Activated naive CD8-positive, alpha-beta T cell treated with anti-CD3 and anti-CD28 coated beads, Interleukin-2, amount 50 U/mL, for 24 hours (primary cell): ENCODE measurements around the gene NRROS.
"Not testable (repeated sequence)": the region's sequence is repeated elsewhere in the genome, so short reads cannot be mapped to it uniquely, and the experiment has no call there.

ENCODE experiments used
- ATAC-seq: fragments of 150-1000 bp; cut with Tn5 transposase; one replicate; pipeline ENCODE4 v1.10.0; 2021
- DNase-seq: peaks from one replicate; pipeline ENCODE4 v3.0.0; 2021
- H3K27ac Mint-ChIP-seq: one replicate; pipeline ENCODE4 v1.8.0; 2021; ENCODE audit warnings: mild to moderate bottlenecking, mixed read lengths
- H3K27me3 Mint-ChIP-seq: one replicate; pipeline ENCODE4 v1.8.0; 2021; ENCODE audit warnings: mixed read lengths
- H3K36me3 Mint-ChIP-seq: one replicate; pipeline ENCODE4 v1.8.0; 2021; ENCODE audit warnings: low read depth, mixed read lengths
- H3K4me1 Mint-ChIP-seq: one replicate; pipeline ENCODE4 v1.8.0; 2021; ENCODE audit warnings: mixed read lengths
- H3K4me3 Mint-ChIP-seq: one replicate; pipeline ENCODE4 v1.8.0; 2021; ENCODE audit warnings: mild to moderate bottlenecking, moderate library complexity, mixed read lengths
- H3K9me3 Mint-ChIP-seq: one replicate; pipeline ENCODE4 v1.8.0; 2021; ENCODE audit warnings: mixed read lengths

The NRROS gene

GRCh38 chr3:196617256-196617655 lies 22.2 kb upstream of the NRROS start:
- no peak for ATAC-seq
- no peak for DNase-seq
- H3K9me3 Mint-ChIP-seq, result no peaks in the 10 kb centered on the region
- no peaks in the 10 kb centered on the region for H3K27me3 Mint-ChIP-seq
- no peaks in the 10 kb centered on the region for H3K36me3 Mint-ChIP-seq
- H3K4me3 Mint-ChIP-seq, result no peak overlapping the region
- peaks cover 25% of the 10 kb centered on the region for H3K4me1 Mint-ChIP-seq
- H3K27ac Mint-ChIP-seq, result no peak overlapping the region

- Mint-ChIP-seq H3K36me3 (no peaks in the 10 kb centered on the region), H3K27ac (no peak overlapping the region), H3K4me3 (no peak overlapping the region), H3K9me3 (no peaks in the 10 kb centered on the region), H3K27me3 (no peaks in the 10 kb centered on the region), H3K4me1 (peaks cover 28% of the 10 kb centered on the region)
- ATAC-seq, result no peak
- DNase-seq, result no peak
These were observed 20.3 kb upstream of the NRROS start for GRCh38 chr3:196619223-196619622.

DNA sequence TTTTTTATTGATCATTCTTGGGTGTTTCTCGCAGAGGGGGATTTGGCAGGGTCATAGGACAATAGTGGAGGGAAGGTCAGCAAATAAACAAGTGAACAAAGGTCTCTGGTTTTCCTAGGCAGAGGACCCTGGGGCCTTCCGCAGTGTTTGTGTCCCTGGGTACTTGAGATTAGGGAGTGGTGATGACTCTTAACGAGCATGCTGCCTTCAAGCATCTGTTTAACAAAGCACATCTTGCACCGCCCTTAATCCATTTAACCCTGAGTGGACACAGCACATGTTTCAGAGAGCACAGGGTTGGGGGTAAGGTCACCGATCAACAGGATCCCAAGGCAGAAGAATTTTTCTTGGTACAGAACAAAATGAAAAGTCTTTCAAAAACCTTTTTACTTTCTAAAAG lies 19.9 kb upstream of the NRROS start:
- not testable (repeated sequence) for H3K9me3 Mint-ChIP-seq, H3K36me3 Mint-ChIP-seq, DNase-seq, H3K4me3 Mint-ChIP-seq, ATAC-seq, H3K27me3 Mint-ChIP-seq
- H3K27ac Mint-ChIP-seq, result peak overlapping the region; percentile 13
- H3K4me1 Mint-ChIP-seq, result peaks cover 32% of the 10 kb centered on the region

GRCh38 chr3:196620161-196620604 lies 19.3 kb upstream of the NRROS start:
- DNase-seq, result no peak
- Mint-ChIP-seq H3K36me3 (no peaks in the 10 kb centered on the region), H3K27me3 (no peaks in the 10 kb centered on the region), H3K27ac (peak overlapping the region; percentile 29), H3K4me3 (no peak overlapping the region), H3K4me1 (peaks cover 37% of the 10 kb centered on the region), H3K9me3 (no peaks in the 10 kb centered on the region)
- peak; percentile 33 for ATAC-seq

DNA sequence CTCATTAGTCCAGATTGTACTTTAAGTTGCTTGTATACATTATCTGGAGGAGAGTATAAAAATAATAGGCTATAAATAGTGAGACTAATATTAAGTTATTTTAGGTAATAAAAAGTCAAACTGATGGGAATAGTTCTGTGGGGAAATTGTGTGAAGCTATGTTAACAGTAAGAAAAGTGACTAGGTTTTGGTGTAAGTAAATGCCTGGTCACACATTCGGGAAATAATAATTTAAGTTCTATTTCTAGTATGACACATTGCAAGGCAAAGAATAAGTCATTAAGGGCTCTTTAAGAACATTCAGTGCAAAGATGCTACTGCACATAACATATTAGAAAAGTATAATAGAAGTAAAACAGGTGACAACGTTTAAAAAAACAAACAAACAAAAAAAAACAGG lies 18.8 kb upstream of the NRROS start:
- no peak for DNase-seq
- no peak overlapping the region for H3K4me3 Mint-ChIP-seq
- H3K27me3 Mint-ChIP-seq, result no peaks in the 10 kb centered on the region
- H3K9me3 Mint-ChIP-seq, result no peaks in the 10 kb centered on the region
- ATAC-seq, result no peak
- H3K4me1 Mint-ChIP-seq, result peaks cover 41% of the 10 kb centered on the region
- no peaks in the 10 kb centered on the region for H3K36me3 Mint-ChIP-seq
- H3K27ac Mint-ChIP-seq, result peak overlapping the region; percentile 29

GRCh38 chr3:196621611-196622010 lies 17.9 kb upstream of the NRROS start:
- Mint-ChIP-seq H3K36me3 (no peaks in the 10 kb centered on the region), H3K4me1 (peaks cover 46% of the 10 kb centered on the region)
- ATAC-seq, result no peak

DNA sequence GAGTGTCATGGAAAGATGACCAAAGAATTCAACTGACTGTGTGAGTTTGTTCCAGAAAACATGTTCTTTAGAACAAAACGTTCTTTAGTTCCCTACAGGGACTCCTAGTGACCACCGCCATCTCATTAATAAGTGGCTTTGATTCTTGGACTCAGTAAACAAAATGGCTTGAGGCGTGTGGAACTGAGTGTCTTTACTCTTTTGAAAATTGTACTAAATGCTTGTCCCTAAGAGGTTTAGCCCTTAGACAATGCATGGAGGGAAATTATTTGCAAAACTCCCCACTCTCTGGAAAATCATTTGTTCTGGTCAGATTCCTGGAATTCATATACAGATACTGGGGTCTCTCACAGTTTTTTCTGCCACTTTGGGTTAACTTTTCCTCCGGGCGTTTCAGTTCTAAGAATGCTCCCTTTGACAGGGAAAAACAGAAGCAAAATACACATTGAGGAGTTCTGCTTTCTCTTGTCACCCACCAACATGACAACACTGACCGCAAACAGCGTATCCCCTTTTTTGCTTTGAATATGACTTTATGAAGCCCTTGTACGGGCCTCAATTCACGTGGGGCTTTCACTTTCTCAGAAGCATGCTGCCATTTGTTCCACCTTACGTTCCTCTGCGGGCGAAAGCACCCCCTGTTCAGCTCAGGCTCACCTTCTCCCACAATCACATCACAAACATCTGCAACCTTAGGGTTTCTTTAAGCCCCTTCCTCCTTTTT lies 15.3 kb upstream of the NRROS start:
- Mint-ChIP-seq H3K27me3 (no peaks in the 10 kb centered on the region), H3K36me3 (no peaks in the 10 kb centered on the region), H3K4me1 (peaks cover 57% of the 10 kb centered on the region), H3K27ac (peak overlapping the region; percentile 87), H3K9me3 (no peaks in the 10 kb centered on the region), H3K4me3 (peak overlapping the region; percentile 68)
- DNase-seq (peak; percentile 59), ATAC-seq (peak; percentile 81)

More at GRCh38 chr3:196621611-196622010, 17.9 kb upstream of the NRROS start:
- Mint-ChIP-seq H3K9me3 (no peaks in the 10 kb centered on the region), H3K4me3 (no peak overlapping the region), H3K27me3 (no peaks in the 10 kb centered on the region), H3K27ac (no peak overlapping the region)
- DNase-seq, result no peak

- Mint-ChIP-seq H3K4me3 (peak overlapping the region; percentile 68), H3K9me3 (no peaks in the 10 kb centered on the region), H3K27ac (peak overlapping the region; percentile 87), H3K36me3 (no peaks in the 10 kb centered on the region), H3K27me3 (no peaks in the 10 kb centered on the region), H3K4me1 (peaks cover 62% of the 10 kb centered on the region)
- ATAC-seq (no peak), DNase-seq (no peak)
These were observed 14.6 kb upstream of the NRROS start for GRCh38 chr3:196624907-196625306.

DNA sequence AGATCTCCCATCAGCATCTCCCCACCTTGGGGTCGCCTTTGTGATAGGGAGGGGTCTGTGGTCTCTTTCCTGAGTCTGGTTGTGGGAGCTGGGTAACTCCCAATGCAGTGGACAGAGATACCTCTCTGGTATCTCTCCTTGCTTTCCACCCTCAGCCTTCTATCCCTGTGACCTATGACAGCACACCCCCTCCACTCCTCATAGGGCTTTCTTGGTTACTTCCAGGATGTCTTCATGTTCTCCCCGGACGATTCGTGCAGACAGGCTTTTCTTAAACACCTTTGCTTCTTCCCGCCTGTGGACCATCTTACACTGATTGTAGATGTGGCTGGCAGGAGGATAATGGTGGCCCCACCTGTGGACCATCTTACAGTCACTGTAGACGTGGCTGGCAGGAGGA lies 14.2 kb upstream of the NRROS start:
- Mint-ChIP-seq H3K27ac (peak overlapping the region; percentile 87), H3K4me1 (peaks cover 62% of the 10 kb centered on the region), H3K27me3 (no peaks in the 10 kb centered on the region), H3K36me3 (no peaks in the 10 kb centered on the region), H3K4me3 (peak overlapping the region; percentile 68), H3K9me3 (no peaks in the 10 kb centered on the region)
- DNase-seq, result no peak
- no peak for ATAC-seq

DNA sequence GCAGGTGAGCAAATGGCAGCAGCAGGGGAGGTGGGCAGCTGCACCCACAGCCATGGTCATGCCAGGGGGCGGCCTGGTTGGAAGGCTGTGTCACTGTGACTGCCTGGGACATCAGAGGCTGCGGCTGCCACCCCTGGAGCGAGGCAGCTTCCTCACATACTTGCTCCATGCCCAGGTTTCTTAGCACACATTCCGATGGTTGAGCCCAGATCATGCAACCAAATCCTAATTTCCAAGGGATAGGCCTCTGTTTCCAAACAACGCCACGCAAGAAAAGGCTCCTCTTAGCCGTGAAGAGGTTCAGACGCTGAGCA lies 11.6 kb upstream of the NRROS start:
- no peak for ATAC-seq
- Mint-ChIP-seq H3K27me3 (no peaks in the 10 kb centered on the region), H3K27ac (peak overlapping the region; percentile 59), H3K4me3 (no peak overlapping the region), H3K9me3 (no peaks in the 10 kb centered on the region), H3K4me1 (peaks cover 73% of the 10 kb centered on the region), H3K36me3 (no peaks in the 10 kb centered on the region)
- no peak for DNase-seq

- no peaks in the 10 kb centered on the region for H3K36me3 Mint-ChIP-seq
- H3K4me3 Mint-ChIP-seq, result no peak overlapping the region
- ATAC-seq, result no peak
- no peaks in the 10 kb centered on the region for H3K9me3 Mint-ChIP-seq
- DNase-seq, result no peak
- H3K27ac Mint-ChIP-seq, result no peak overlapping the region
- no peaks in the 10 kb centered on the region for H3K27me3 Mint-ChIP-seq
- H3K4me1 Mint-ChIP-seq, result peaks cover 78% of the 10 kb centered on the region
These were observed 10.3 kb upstream of the NRROS start for GRCh38 chr3:196629228-196629627.

DNA sequence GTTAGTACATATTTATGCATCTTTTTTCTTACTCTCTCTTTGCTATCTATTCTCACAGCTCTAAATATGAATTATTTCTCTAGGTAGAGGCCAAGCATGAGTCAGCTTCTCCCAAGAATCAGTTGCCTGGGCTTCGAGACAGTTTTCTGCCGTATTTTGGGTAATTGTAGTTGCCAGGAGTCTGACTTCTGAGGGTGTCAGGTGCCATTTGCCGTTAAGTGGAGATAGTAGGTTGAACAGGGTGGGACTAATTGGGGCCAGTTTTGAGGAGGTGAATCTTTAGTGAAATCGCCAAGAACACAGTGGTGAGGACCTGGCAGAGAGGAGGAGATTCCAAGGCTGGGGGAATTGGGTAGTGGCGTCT lies 7.8 kb upstream of the NRROS start:
- Mint-ChIP-seq H3K27ac (peak overlapping the region; percentile 95), H3K4me1 (peaks cover 69% of the 10 kb centered on the region), H3K9me3 (no peaks in the 10 kb centered on the region), H3K27me3 (no peaks in the 10 kb centered on the region), H3K36me3 (no peaks in the 10 kb centered on the region), H3K4me3 (peak overlapping the region; percentile 84)
- DNase-seq, result no peak
- peak; percentile 1 for ATAC-seq

DNA sequence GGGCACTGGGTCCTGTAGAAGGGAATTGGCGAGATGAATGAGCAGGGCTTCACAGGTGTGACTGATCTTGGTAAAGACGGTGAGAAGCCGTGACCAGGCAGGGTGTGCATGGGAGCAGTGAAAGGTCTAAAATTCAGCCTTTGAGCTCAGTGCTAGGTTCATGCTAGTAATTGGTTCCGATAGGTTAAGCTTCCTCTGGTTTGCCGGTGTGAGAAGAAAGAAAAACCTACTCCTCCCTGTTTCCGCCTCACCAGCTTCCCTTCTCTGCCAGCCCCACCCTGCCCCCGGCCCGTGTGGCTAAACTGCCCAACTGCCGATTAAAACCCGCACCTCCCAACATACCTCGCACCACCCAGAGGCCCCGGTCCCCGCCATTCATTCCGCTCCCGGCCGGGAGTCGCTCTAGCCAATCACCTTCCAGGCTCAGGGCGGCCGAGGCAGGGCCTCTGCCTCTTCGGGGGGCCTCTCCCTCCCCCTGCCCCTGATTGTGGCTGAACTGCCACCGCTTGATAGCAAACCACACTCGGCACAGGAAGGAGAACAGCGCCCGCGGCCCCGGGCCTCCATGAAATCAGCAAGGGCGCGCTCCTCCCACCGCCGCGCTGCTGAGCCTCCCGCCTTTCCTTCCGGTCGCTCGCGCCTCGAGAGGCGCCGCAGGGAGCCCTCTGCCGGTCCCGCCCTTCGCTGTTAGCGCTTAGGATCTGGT lies 7.3 kb upstream of the NRROS start:
- Mint-ChIP-seq H3K27ac (peak overlapping the region; percentile 95), H3K4me3 (peak overlapping the region; percentile 84), H3K9me3 (no peaks in the 10 kb centered on the region), H3K4me1 (peaks cover 63% of the 10 kb centered on the region), H3K36me3 (no peaks in the 10 kb centered on the region), H3K27me3 (no peaks in the 10 kb centered on the region)
- ATAC-seq, result peak; percentile 80
- peak; percentile 90 for DNase-seq

- H3K36me3 Mint-ChIP-seq, result no peaks in the 10 kb centered on the region
- peak overlapping the region; percentile 81 for H3K27ac Mint-ChIP-seq
- H3K9me3 Mint-ChIP-seq, result no peaks in the 10 kb centered on the region
- peak overlapping the region; percentile 84 for H3K4me3 Mint-ChIP-seq
- DNase-seq (no peak), ATAC-seq (no peak)
- H3K27me3 Mint-ChIP-seq, result no peaks in the 10 kb centered on the region
- H3K4me1 Mint-ChIP-seq, result peaks cover 60% of the 10 kb centered on the region
These were observed 5.8 kb upstream of the NRROS start for GRCh38 chr3:196633555-196634151.

GRCh38 chr3:196634224-196634623 lies 5.3 kb upstream of the NRROS start:
- ATAC-seq, result no peak
- H3K27ac Mint-ChIP-seq, result peak overlapping the region; percentile 81
- no peak for DNase-seq

More at GRCh38 chr3:196634224-196634623, 5.3 kb upstream of the NRROS start:
- Mint-ChIP-seq H3K36me3 (no peaks in the 10 kb centered on the region), H3K27me3 (no peaks in the 10 kb centered on the region), H3K4me3 (peak overlapping the region; percentile 48), H3K4me1 (peaks cover 66% of the 10 kb centered on the region), H3K9me3 (no peaks in the 10 kb centered on the region)
